Measurements from ENCODE around the gene AK9. TPM values are rescaled to one million over a fixed set of nuclear protein-coding genes. Genes with fewer than 3 reads are reported as not detected.

Gene AK9
- polyA plus RNA-seq, 1 of the 3 experiments (the other 2 are of a cell fraction): 0.76 TPM

DNA sequence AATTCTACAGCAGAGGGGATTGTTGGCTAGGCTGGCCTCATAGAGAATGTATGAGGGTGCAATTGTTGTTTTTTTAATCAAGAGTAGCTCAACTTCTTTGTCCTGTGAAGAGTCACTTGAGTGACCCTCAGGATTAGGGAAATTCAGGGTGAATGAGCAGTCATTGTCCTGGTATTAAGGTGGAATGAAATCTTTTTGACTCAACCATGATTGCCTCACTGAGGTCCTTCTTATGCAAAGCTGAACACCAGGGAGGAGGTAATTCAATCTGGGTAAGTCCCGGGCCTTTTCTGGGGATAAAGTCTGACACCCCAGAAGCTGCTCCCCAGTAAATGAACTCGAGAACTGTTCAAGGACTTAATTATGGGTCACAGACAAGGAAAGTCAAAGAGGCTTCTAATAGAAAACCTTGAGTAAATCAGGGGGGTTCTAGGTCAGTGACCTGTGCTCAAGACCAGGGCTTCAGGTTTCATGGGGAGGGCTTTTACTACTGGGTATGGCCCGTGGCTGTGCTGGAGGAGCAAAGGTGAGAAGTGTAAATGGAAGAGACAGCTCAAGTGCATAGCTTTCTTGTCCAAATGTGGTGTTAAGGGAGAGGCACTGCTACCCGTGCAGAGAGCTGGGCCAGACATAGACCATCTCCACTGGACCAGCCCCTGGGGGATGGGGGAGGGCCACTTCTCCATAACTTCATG, 182.7 kb downstream of the AK9 start:
- no peak overlapping the region for H3K27ac ChIP-seq (ENCODE audit: low read depth in 2 of 2, low read length in 1 of 2)
- 40% methylated on average over 4 of the region's 4 CpGs for WGBS (ENCODE audit: low lambda C conversion rate)
- CTCF ChIA-PET: interaction anchor here (0.7 to 2.2 kb wide), 4 partner anchors 20 to 545 kb away, joined by 3 to 9 read pairs (median 4); no protein-coding TSS in a partner anchor
- no peaks in the 10 kb centered on the region for H3K9me2 ChIP-seq
- no peak overlapping the region for H3K4me2 ChIP-seq
- no peak overlapping the region for H3K9ac ChIP-seq
- POLR2A ChIA-PET: no interaction called here
- no peaks in the 10 kb centered on the region for H3K27me3 ChIP-seq (ENCODE audit: insufficient read depth)
- TF ChIP-seq RCOR1 (IDR thresholded peaks at IDR 0.05; ENCODE audit: low read length): no peak
- no peak for TF ChIP-seq FOXM1 (IDR thresholded peaks at IDR 0.05; ENCODE audit: low read depth)
- no peak for TF ChIP-seq RXRA (IDR thresholded peaks at IDR 0.05; ENCODE audit: borderline replicate concordance, low read depth)
- no peak for TF ChIP-seq GATA2 (CRISPR knock-in tag; IDR thresholded peaks at IDR 0.05)
- TF ChIP-seq, protein P1, sequence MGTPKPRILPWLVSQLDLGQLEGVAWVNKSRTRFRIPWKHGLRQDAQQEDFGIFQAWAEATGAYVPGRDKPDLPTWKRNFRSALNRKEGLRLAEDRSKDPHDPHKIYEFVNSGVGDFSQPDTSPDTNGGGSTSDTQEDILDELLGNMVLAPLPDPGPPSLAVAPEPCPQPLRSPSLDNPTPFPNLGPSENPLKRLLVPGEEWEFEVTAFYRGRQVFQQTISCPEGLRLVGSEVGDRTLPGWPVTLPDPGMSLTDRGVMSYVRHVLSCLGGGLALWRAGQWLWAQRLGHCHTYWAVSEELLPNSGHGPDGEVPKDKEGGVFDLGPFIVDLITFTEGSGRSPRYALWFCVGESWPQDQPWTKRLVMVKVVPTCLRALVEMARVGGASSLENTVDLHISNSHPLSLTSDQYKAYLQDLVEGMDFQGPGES (IDR thresholded peaks at IDR 0.05; ENCODE audit: low read depth, low read length): no peak
- TF ChIP-seq EZH2phosphoT487 (IDR thresholded peaks at IDR 0.05; ENCODE audit: borderline replicate concordance, low read depth): no peak
- TF ChIP-seq REST (IDR thresholded peaks at IDR 0.05; ENCODE audit: low read depth, low read length): no peak
- TF ChIP-seq PBX3 (IDR thresholded peaks at IDR 0.05): no peak
- no peak for TF ChIP-seq YY1 (IDR thresholded peaks at IDR 0.05; ENCODE audit: low read depth)
- TF ChIP-seq SMC3 (IDR thresholded peaks at IDR 0.05; ENCODE audit: low read depth, low read length): no peak
- TF ChIP-seq MXI1 (IDR thresholded peaks at IDR 0.05; ENCODE audit: low read depth, low read length): no peak
- H3K9me3 ChIP-seq: no peaks in the 10 kb centered on the region
- no peak for DNase-seq
- H3K79me2 ChIP-seq (ENCODE audit: insufficient read depth): no peaks in the 10 kb centered on the region
- no peaks in the 10 kb centered on the region for H3F3A ChIP-seq (replicated peaks; ENCODE audit: insufficient read depth)
- no peaks in the 10 kb centered on the region for H4K20me1 ChIP-seq (ENCODE audit: insufficient read depth)
- no peak overlapping the region for H2AFZ ChIP-seq (ENCODE audit: low read depth)
- no peaks in the 10 kb centered on the region; a peak in 1 of 4 replicates for H3K4me1 ChIP-seq (ENCODE audit: control insufficient read depth in 1 of 2, insufficient read depth in 2 of 2, low read depth in 1 of 2, low read length in 1 of 2)
- H3K4me3 ChIP-seq (ENCODE audit: low read depth in 2 of 2, low read length in 1 of 2): no peak overlapping the region
- H3K36me3 ChIP-seq (replicated peaks in 1 of 2; ENCODE audit: control insufficient read depth in 1 of 2, insufficient read depth in 2 of 2, low read length in 1 of 2): no peaks in the 10 kb centered on the region
